ENCODE results near the gene NNMT. TPM values are rescaled to one million over a fixed set of nuclear protein-coding genes. Genes with fewer than 3 reads are reported as not detected.

Gene NNMT
- total RNA-seq, 1 experiment from 2014 or later, result not detected

- Histone ChIP-seq H3K9me2 (ENCODE audit: insufficient read depth) (no peaks in the 10 kb centered on the region), H3K9me3 (ENCODE audit: control insufficient read depth in 1 of 2, insufficient read depth in 1 of 2, low read depth in 1 of 2, low read length in 2 of 2) (no peaks in the 10 kb centered on the region), H3K36me3 (ENCODE audit: control insufficient read depth in 1 of 2, insufficient read depth in 2 of 2, low read length in 2 of 2) (no peaks in the 10 kb centered on the region), H3K27ac (ENCODE audit: low read depth, low read length) (no peak overlapping the region), H3K4me1 (ENCODE audit: control insufficient read depth in 1 of 2, insufficient read depth in 2 of 2, low read length in 2 of 2) (no peaks in the 10 kb centered on the region; a peak in 1 of 4 replicates), H3K4me3 (replicated peaks in 1 of 2; ENCODE audit: low read depth in 1 of 2, low read length in 2 of 2) (no peak overlapping the region), H3K4me2 (ENCODE audit: low read length) (no peak overlapping the region), H3K27me3 (ENCODE audit: insufficient read depth, low read length) (peaks cover 33% of the 10 kb centered on the region), H3K9ac (ENCODE audit: low read length) (no peak overlapping the region), H4K20me1 (ENCODE audit: insufficient read depth) (no peaks in the 10 kb centered on the region), H3K79me2 (ENCODE audit: insufficient read depth, low read length) (no peaks in the 10 kb centered on the region), H2AFZ (ENCODE audit: low read depth, low read length, poor library complexity, severe bottlenecking) (no peak overlapping the region)
- intact Hi-C loops (cut with micrococcal nuclease), result no loop called here
- no TSS peak for BruUV-seq (replicated peaks)
- ATAC-seq, result no peak
- DNase-seq (ENCODE audit: low read depth, low spot score), result no peak
- POLR2A ChIA-PET, result no interaction called here
- RAD21 ChIA-PET (ENCODE audit: low non-redundant PET in 1 of 2, low total read pairs in 2 of 2, uncharacterized antibody in 2 of 2, unreplicated experiment in 2 of 2), result no interaction called here
- no peak for TF ChIP-seq SP1 (IDR thresholded peaks at IDR 0.05; ENCODE audit: low read depth)
- no peak for TF ChIP-seq FOSL1 (IDR thresholded peaks at IDR 0.05; ENCODE audit: low read depth)
- no peak for TF ChIP-seq SRF (IDR thresholded peaks at IDR 0.05; ENCODE audit: low read depth)
- no peak for TF ChIP-seq CEBPB (IDR thresholded peaks at IDR 0.05; ENCODE audit: low read depth)
- TF ChIP-seq EZH2phosphoT487 (IDR thresholded peaks at IDR 0.05; ENCODE audit: borderline replicate concordance), result no peak
- no peak for TF ChIP-seq ELF1 (IDR thresholded peaks at IDR 0.05; ENCODE audit: borderline replicate concordance, low read depth)
- no peak for TF ChIP-seq RAD21 (IDR thresholded peaks at IDR 0.05; ENCODE audit: low read depth)
- TF ChIP-seq REST (IDR thresholded peaks at IDR 0.05; ENCODE audit: low read depth), result no peak
- no peak for TF ChIP-seq SIN3A (IDR thresholded peaks at IDR 0.05; ENCODE audit: low read depth)
- no peak for TF ChIP-seq EGR1 (IDR thresholded peaks at IDR 0.05; ENCODE audit: low read depth)
- TF ChIP-seq ZBTB33 (IDR thresholded peaks at IDR 0.05; ENCODE audit: extremely low read depth, insufficient replicate concordance, low read length), result no peak
- no peak for TF ChIP-seq TCF7L2 (IDR thresholded peaks at IDR 0.05; ENCODE audit: borderline replicate concordance, extremely low read depth, insufficient read depth, insufficient read length)
- TF ChIP-seq ZFX (IDR thresholded peaks at IDR 0.05), result no peak
- no peak for TF ChIP-seq JUND (IDR thresholded peaks at IDR 0.05)
- no peak for TF ChIP-seq ATF3 (IDR thresholded peaks at IDR 0.05)
- TF ChIP-seq POLR2AphosphoS5 (IDR thresholded peaks at IDR 0.05; ENCODE audit: low read depth, low read length), result no peak
- CTCF ChIA-PET, result no interaction called here
Measured at GRCh38 chr11:114311946-114312345, 15.7 kb downstream of the NNMT start.

Data from HCT116 (cell line).